Prostate gland (tissue), 2 donors: Measurements from ENCODE around the gene KRTAP2-1. TPM values are rescaled to one million over a fixed set of nuclear protein-coding genes. Genes with fewer than 3 reads are reported as not detected.

Experiments
- DNase-seq: peaks from one replicate; pipeline ENCODE4 v3.0.0-alpha.2; 2019; ENCODE audit warnings: low spot score
- H3K27ac ChIP-seq, 2 donors: fragments of 200-600 bp; sonication (generic); 2 replicates each; pipeline ENCODE4 v1.5.1; 2017 to 2019
- H3K27me3 ChIP-seq: fragments of 200-600 bp; sonication (generic); replicated peaks from 2 replicates; pipeline ENCODE4 v1.5.1; 2019; ENCODE audit not compliant: insufficient read depth
- H3K36me3 ChIP-seq, 2 donors: fragments of 200-600 bp; sonication (generic); 1 replicate in 1 of 2; 2 replicates in 1 of 2; pipeline versions ENCODE4 v1.5.1 to v1.8.1; 2017 to 2019
- H3K4me1 ChIP-seq: fragments of 200-600 bp; sonication (generic); replicated peaks from 2 replicates; pipeline ENCODE4 v1.5.1; 2019
- H3K4me3 ChIP-seq, 2 donors: fragments of 200-600 bp; sonication (generic); 2 replicates each; pipeline ENCODE4 v1.5.1; 2017 to 2019
- H3K9me3 ChIP-seq: fragments of 200-600 bp; sonication (generic); 2 replicates; pipeline ENCODE4 v1.5.1; 2017
- POLR2A ChIP-seq: fragments of 450-650 bp; IDR thresholded peaks from one replicate; pipeline ENCODE4 v1.6.1; 2016; ENCODE audit warnings: antibody characterized with exemption, mild to moderate bottlenecking
- POLR2AphosphoS5 ChIP-seq: sonication (generic); formaldehyde crosslinking; IDR thresholded peaks from one replicate; pipeline ENCODE4 v1.6.1; 2017; ENCODE audit warnings: antibody characterized with exemption
- WGBS: methylation state at CpG from one replicate; pipeline ENCODE4 v1.1.5; 2018; 5-methylcytosine and 5-hydroxymethylcytosine counted together
- intact Hi-C: fragments of 100-400 bp; cut with DNase I; formaldehyde crosslinking; loops from one replicate; pipeline ENCODE4 v1.14.2; 2022
- total RNA-seq, 2 donors: library from RNA; depleted of rRNA; stranded (reverse); fragments of >200 nt; gene quantifications; one replicate each; pipeline ENCODE4 v1.1.0, GENCODE V29; 2016
- TF ChIP-seq, protein P1 (sequence below), 4 experiments: fragments of 200-600 bp in 2 of 4; fragments of 450-650 bp in 2 of 4; sonication (generic) in 2 of 4; IDR thresholded peaks; 1 replicate in 3 of 4; 2 replicates in 1 of 4; pipeline ENCODE4 v1.5.1; 2016 to 2019; ENCODE audit warnings: antibody characterized with exemption in 4 of 4, mild to moderate bottlenecking in 2 of 4, moderate library complexity in 2 of 4

Gene KRTAP2-1
- total RNA-seq, 2 donors from 2014 or later = not detected

DNA sequence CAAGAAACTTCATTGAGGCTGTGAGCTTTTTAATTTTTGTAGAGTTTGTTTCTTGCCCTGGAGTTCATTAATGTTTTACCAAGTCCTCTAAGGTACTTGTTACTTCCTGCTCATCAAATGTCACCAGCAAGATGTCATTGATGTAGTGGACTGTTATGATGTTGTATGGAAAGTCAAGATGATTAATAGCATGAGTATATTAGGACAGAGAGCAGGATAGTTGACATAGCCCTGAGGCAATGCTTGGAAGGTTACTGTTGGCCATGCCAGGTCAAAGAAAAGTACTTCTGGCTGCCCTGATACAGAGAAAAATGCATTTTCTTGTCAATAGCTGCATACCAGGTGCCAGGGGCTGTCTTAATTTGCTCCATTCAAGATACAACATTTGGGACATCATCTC is 26.8 kb downstream of the KRTAP2-1 start:
- no peak for DNase-seq
- Histone ChIP-seq H3K4me3 (no peak overlapping the region), H3K27ac (no peak overlapping the region), H3K27me3 (no peaks in the 10 kb centered on the region), H3K4me1 (no peaks in the 10 kb centered on the region), H3K36me3 (no peaks in the 10 kb centered on the region), H3K9me3 (no peaks in the 10 kb centered on the region)
- TF ChIP-seq, protein P1, sequence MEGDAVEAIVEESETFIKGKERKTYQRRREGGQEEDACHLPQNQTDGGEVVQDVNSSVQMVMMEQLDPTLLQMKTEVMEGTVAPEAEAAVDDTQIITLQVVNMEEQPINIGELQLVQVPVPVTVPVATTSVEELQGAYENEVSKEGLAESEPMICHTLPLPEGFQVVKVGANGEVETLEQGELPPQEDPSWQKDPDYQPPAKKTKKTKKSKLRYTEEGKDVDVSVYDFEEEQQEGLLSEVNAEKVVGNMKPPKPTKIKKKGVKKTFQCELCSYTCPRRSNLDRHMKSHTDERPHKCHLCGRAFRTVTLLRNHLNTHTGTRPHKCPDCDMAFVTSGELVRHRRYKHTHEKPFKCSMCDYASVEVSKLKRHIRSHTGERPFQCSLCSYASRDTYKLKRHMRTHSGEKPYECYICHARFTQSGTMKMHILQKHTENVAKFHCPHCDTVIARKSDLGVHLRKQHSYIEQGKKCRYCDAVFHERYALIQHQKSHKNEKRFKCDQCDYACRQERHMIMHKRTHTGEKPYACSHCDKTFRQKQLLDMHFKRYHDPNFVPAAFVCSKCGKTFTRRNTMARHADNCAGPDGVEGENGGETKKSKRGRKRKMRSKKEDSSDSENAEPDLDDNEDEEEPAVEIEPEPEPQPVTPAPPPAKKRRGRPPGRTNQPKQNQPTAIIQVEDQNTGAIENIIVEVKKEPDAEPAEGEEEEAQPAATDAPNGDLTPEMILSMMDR (IDR thresholded peaks at IDR 0.05) = no peak
- TF ChIP-seq POLR2A = no peak
- no peak for TF ChIP-seq POLR2AphosphoS5
- intact Hi-C loops = no loop called here

DNA sequence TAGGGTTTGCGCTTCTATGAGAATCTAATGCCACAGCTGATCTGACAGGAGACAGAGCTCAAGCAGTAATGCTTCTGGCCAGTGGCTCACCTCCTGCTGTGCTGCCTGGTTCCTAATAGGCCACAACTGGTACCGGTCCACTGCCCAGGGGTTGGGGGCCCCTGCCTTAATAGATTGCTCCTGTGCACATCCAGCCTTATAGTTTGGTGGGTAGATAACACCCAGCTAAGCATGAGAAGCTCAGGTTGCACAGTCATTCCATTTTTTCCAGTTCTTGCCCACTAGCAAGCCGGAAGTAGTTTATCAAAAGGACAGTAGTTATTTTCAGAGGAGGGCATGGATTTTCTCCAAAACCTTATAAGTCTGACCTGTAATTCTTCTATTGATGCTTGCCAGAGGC is 27.7 kb downstream of the KRTAP2-1 start:
- Histone ChIP-seq H3K4me3 (no peak overlapping the region), H3K36me3 (no peaks in the 10 kb centered on the region), H3K4me1 (no peaks in the 10 kb centered on the region), H3K27ac (no peak overlapping the region), H3K9me3 (no peaks in the 10 kb centered on the region), H3K27me3 (no peaks in the 10 kb centered on the region)
- 92% methylated on average over 3 of the region's 3 CpGs for WGBS
- intact Hi-C loops = no loop called here
- TF ChIP-seq POLR2AphosphoS5 (no peak), POLR2A (no peak)
- TF ChIP-seq, protein P1 (IDR thresholded peaks at IDR 0.05) = no peak
- no peak for DNase-seq

DNA sequence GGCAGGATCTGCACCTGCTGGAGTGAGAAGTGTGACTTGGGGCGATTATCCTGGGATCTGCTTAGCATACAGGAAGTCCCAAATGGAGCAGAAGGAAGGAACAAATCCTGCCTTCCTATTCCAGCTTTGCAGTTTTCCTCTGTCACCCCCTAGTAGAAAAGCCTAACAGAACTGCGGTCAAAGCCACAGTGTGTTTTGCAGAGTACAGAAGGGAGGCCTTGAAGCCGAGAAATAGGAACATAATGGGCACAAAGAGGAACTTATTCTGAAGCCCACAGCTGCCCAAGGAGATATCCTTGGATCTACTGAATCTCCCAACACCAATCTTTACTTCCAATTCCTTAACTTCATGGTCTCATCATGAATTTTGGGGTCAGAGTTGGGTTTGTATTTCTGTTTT is 28.6 kb downstream of the KRTAP2-1 start:
- no peak overlapping the region for H3K27ac ChIP-seq
- no peak overlapping the region for H3K4me3 ChIP-seq
- H3K36me3 ChIP-seq = no peaks in the 10 kb centered on the region
- TF ChIP-seq, protein P1 (IDR thresholded peaks at IDR 0.05) = no peak
- TF ChIP-seq POLR2AphosphoS5 (no peak), POLR2A (no peak)
- intact Hi-C loops = no loop called here
- H3K9me3 ChIP-seq = no peaks in the 10 kb centered on the region
- no peaks in the 10 kb centered on the region for H3K4me1 ChIP-seq
- DNase-seq = no peak
- H3K27me3 ChIP-seq = no peaks in the 10 kb centered on the region
- 77% methylated on average over 3 of the region's 3 CpGs for WGBS

DNA sequence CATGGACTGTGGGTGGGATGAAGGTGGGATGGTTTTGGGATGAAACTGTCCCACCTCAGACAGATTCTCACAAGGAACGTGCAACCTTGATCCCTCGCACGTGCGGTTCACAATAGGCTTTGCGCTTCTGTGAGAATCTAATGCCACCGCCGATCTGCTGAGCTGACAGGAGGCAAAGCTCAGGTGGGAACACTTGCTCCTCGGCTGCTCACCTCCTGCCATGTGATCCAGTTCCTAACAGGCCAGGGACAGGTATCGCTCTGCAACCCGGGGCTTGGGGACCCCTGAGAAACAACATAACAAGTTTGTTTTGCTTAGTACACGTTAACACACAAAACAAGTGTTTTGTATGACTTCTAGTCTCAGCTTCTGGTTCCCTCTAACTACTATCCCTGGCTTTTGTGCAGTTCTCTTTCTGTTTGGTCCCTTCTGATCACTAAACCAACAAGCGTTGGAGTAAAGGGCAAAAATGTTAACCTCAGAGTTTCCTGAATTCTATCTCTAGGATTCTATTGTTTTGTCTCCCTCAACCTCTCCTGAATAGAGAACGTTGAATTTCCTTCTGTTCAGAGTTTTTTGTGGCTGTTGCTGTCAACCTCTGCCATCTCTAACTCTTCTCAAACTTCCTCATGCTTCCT is 30.4 kb downstream of the KRTAP2-1 start:
- 88% methylated on average over 13 of the region's 13 CpGs for WGBS
- no peak overlapping the region for H3K27ac ChIP-seq
- no peak for DNase-seq
- no peaks in the 10 kb centered on the region for H3K4me1 ChIP-seq
- H3K4me3 ChIP-seq = no peak overlapping the region
- no peaks in the 10 kb centered on the region for H3K27me3 ChIP-seq
- H3K36me3 ChIP-seq = no peaks in the 10 kb centered on the region
- TF ChIP-seq, protein P1 (IDR thresholded peaks at IDR 0.05) = no peak
- TF ChIP-seq POLR2A = no peak
- TF ChIP-seq POLR2AphosphoS5 = no peak
- no peaks in the 10 kb centered on the region for H3K9me3 ChIP-seq
- intact Hi-C loops = no loop called here

DNA sequence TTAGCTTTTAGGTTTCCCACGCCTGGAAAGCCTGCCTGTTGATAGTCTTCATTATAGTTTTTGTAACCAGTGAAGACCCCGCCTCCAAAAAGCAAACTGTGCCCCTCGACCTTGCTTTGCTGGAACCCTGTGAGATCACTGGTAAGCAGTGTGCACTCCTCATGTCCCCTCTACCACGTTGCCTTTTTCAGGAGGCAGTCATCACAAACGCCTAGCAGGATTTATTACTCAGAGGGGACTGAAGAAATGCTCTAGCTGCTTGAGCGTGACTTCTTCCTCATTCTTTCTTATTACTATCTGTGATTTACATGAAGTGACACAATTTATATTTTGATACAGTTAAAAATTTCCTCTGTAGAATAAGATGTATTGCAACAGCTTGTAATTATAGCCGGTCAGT is 31.7 kb downstream of the KRTAP2-1 start:
- Histone ChIP-seq H3K4me1 (no peaks in the 10 kb centered on the region), H3K4me3 (no peak overlapping the region), H3K9me3 (no peaks in the 10 kb centered on the region), H3K27me3 (no peaks in the 10 kb centered on the region), H3K27ac (no peak overlapping the region), H3K36me3 (no peaks in the 10 kb centered on the region)
- intact Hi-C loops = no loop called here
- WGBS = 77% methylated on average over 7 of the region's 7 CpGs
- TF ChIP-seq POLR2A = no peak
- no peak for TF ChIP-seq POLR2AphosphoS5
- TF ChIP-seq, protein P1 (IDR thresholded peaks at IDR 0.05) = no peak
- DNase-seq = no peak
